NCI-H187 treated with DMSO at 0.1 percent for 48 hours (cell line): ENCODE measurements around the gene RUSF1.
A peak's percentile ranks its signal among the peaks of the same experiment; 100 is the strongest.

Source experiments
- DNase-seq: peaks from one replicate; lab custom pipeline; 2025; lab: John Stamatoyannopoulos, UW

The RUSF1 gene

DNA sequence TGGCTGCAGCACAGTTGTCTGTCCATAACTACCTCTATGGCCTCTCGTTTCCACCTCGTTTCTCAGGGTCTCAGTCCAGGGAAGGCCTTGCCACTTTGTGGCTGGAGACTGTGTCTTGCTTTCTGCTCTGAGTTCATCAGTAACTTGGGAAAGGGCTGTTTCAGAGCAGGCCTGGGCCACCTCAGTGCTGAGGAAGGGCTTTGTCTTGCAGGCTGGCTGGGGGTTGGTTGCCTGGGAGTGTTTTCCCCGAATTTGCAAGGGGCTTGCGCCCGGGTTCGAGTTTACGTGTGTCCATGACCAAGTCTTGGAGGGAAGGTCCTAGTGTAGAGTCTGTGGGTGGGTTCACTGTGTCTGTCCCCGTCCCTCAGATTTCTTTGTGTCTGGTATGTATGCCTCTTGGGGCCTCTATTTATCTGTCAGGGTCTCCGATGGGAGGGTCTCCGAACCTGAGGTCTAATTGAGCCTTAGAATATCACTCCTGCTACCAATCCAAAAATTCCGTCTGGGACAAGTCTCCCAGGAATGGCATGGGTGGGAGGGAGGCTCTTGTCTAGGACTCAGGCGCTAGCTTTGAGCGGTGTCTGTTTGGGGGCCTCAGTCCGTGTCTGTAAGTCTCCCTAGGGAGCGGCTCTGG, 36.8 kb downstream of the RUSF1 start:
- DNase-seq: no peak

DNA sequence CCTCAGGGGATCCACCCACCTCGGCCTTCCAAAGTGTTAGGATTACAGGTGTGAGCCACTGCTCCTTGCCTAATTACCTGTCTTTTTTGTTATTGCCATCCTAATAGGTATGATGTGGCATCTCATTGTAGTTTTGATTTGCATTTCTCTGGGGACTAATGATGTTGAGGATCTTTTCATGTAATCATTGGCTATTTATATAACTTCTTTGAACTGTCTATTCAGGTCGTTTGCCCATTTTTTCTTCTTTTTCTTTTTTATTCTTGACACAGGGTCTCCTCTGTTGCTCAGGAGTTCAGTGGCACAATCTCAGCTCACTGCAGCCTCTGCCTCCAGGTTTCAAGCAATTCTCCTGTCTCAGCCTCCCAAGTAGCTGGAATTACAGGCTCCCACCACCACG, 37.6 kb downstream of the RUSF1 start:
- DNase-seq: no peak

DNA sequence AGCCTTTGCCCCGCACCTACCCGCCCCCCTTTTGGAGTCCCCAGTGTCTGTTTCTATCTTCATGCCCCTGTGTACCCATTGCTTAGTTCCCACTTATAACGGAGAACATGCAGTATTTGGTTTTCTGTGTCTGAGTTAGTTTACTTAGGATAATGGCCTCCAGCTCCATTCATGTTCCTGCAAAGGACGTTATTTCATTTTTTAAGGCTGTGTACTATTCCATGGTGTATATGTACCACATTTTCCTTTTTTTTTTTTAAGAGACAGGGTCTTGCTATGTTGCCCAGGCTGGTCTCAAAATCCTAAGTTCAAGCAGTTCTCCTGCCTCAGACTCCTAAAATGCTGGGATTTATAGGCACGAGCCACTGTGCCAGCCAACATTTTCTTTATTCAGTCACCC, 40.3 kb downstream of the RUSF1 start:
- DNase-seq: no peak

DNA sequence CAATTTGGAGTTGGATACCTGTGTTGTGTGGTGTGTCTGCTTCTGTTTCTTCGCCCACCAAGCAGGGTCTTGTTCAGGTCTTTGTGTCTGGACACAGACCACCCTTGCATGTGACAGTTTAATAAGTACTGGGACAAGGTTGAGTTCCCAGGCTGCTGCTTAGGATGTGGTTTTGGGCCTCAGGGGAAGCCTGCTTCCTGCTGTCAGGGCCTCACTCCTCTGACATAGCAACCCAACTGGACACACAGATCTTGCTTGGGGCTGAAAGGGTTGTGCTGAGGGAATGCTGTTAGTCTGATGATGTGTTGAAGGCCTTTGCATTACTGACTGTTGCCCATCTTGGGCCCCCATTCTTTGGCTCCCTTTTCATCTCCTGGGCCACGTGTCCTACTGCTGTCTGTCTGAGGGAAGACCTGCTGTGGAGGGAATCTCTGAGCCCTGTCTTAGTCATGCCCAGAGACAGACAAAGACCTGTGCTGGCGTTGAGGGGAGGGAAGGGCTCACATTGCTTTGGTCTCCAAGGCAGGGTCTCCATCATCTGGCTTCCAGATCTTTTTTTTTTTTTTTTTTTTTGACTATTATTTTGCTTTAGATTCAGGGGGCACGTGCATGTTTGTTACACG, 40.9 kb downstream of the RUSF1 start:
- DNase-seq: no peak

DNA sequence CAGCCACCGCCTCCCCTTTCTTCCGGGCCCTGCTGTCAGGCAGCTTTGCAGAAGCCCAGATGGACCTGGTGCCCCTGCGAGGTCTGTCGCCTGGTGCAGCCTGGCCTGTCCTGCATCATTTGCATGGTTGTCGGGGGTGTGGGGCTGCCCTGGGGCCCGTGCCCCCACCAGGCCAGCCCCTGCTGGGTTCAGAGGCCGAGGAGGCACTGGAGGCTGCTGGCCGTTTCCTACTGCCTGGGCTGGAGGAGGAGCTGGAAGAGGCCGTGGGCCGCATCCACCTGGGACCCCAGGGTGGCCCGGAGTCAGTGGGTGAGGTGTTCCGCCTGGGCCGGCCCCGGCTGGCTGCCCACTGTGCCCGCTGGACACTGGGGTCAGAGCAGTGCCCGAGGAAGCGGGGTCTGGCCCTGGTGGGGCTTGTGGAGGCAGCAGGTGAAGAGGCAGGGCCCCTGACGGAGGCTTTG, 41.8 kb downstream of the RUSF1 start:
- no peak for DNase-seq

DNA sequence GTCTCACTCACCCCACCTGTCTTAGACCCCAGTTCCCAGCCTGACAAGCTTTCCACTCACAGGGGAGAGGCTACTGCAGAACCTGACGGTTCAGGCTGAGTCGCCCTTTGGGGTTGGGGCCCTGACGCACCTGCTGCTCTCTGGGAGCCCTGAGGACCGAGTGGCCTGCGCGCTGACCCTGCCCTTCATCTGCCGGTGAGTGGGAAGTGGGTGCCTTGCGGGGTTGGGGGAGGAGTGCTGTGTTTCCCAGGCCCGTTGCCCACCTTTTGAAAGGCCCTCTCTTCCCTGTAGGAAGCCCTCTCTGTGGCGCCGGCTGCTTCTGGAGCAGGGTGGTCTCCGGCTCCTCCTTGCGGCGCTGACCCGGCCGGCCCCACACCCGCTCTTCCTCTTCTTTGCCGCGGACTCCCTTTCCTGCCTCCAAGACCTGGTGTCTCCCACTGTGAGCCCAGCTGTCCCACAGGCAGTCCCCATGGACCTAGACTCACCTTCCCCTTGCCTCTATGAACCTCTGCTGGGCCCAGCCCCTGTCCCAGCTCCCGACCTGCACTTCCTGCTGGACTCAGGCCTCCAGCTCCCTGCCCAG, 42.3 kb downstream of the RUSF1 start:
- no peak for DNase-seq

DNA sequence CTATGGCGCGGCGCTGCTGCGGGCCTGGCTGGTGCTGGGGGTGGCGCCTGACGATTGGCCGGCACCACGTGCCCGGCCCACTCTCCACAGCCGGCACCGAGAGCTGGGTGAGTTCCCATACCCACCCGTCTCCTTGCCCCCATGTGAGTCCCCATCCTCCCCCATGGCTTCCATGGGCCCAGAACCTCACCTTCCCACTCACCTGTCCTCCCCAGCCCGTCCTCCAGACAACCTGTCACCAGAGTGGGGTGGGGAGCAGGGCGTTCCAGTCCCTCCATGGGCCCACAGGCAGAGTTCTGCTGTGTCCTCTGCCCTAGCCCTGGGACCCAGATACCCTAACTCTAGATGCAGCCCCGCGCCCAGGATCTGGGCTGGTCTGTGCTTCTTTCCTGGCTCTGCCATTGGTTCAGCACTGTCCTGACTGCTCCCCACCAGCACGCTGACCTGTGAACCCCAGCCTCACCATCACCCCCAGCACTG, 43.4 kb downstream of the RUSF1 start:
- no peak for DNase-seq

DNA sequence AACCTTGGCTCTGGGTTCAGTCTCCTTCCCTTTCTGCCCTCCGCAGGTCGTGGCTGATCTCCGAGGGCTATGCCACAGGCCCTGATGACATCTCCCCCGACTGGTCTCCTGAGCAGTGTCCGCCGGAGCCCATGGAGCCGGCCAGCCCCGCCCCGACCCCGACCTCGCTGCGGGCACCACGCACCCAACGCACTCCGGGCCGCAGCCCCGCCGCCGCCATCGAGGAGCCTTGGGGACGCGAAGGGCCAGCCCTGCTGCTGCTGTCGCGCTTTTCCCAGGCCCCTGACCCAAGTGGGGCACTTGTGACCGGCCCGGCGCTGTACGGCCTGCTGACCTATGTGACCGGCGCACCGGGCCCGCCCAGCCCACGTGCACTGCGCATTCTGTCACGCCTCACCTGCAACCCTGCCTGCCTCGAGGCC, 43.8 kb downstream of the RUSF1 start:
- no peak for DNase-seq

DNA sequence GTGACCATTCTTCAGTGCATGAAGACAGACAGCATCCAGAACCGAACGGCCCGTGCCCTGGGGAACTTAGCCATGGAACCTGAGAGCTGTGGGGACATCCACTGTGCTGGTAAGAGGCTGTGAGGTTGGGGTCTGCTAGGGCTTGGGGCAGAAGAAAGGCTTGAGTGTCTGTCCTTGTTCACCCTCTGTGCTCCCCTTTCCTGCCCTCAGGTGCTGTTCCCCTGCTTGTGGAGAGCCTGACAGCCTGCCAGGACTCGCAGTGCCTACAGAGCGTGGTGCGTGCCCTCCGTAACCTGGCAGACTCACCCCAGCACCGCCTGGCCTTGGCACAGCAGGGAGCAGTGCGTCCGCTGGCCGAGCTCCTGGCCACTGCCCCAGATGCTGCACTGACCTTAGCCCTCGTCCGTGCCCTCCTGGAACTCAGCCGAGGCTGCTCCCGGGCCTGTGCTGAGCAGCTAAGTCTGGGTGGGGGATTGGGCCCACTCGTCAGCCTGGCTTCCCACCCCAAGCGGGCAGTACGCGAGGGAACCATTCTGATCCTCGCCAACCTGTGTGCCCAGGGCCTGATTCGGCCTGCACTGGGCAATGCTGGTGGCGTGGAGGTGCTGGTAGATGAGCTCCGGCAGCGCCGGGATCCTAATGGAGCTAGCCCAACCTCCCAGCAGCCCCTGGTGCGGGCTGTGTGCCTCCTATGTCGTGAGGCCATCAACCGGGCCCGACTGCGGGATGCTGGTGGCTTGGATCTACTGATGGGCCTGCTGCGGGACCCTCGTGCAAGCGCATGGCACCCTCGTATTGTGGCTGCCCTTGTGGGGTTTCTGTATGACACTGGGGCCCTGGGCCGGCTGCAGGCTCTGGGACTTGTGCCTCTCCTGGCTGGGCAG, 46.0 kb downstream of the RUSF1 start:
- DNase-seq: no peak

DNA sequence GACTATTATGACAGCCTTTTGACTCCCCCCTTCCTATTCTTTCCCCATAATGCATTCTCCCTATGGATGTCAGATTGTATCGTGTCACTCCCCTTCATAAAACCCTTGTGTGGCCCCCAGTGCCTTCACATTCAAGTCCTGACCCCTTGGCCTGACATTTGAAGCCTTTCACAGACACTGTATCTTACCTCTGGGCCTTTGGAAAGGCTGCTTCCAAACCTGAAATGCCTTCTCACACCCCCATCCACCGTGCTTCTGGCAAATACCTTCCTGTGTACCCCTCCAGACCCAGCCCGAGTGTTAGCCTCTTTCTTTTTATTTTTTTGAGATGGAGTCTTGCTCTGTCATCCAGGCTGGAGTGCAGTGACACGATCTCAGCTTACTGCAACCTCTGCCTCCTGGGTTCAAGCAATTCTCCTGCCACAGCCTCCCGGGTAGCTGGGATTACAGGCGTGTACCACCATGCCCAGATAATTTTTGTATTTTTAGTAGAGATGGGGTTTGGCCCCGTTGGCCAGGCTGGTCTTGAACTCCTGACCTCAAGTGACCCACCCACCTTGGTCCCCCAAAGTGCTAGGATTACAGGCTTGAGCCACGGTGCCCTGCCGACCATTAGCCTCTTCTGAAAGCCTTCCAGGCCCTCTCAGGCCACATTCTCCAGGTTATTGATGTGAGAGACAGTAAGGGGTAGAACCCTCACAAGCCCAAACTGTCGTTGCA, 46.8 kb downstream of the RUSF1 start:
- no peak for DNase-seq

DNA sequence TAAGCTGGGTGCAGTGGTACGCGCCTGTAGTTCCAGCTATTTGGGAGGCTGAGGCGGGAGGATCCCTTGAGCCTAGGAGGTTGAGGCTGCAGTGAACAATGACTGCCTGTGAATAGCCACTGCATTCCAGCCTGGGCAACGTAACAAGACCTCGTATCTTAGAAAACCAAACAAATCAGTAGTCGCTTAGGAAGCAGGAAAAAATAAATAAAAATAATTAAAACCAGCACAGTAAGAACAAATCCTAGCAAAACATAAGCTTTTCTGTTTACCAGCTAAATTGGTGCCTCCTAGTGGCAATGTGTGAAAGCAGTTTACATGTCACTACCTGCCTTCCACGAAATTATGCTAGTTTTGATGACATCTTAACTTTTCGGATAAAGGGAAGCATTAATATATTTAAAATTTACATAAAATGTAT, 47.6 kb downstream of the RUSF1 start:
- no peak for DNase-seq

DNA sequence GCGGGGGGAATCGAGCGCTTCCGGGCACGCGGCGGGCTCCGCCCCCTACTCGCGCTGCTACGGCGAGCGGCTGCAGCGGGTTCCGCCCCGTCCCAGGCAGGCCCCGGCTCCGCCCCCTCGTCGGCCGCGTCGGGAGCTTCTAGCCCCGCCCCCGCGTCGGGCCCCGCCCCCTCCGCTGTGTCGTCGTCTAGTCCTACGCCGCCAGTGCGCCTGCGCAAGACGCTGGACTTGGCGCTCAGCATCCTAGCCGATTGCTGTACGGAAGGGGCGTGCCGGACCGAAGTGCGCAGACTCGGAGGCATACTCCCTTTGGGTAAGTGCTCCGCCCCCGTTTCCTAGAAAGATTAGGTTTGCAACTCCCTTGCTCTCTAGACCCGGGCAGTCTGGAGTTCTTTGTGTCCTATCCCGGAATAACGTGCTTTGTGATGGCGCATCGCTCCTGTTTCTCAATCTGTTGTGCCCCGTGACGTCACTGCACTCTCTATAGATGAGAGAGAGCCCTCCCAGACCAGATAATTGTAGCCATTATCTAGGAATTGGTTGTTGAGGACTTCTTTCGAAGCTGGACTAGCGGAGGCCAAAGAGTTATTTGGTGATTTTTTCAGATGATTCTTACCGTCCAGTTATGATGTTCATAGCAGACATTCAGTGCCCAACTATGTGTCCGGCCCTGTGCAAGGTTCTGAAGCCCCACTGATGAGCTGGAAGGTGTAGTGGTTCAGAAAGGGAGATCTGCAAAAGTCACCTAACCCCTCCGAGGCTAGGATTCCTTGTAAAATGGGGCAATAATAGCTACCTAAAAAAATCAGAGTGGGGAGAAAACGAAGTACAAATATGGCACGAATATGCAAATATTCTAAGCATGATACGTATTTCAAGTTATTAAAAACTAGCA, 48.3 kb downstream of the RUSF1 start:
- peak; percentile 52 for DNase-seq

DNA sequence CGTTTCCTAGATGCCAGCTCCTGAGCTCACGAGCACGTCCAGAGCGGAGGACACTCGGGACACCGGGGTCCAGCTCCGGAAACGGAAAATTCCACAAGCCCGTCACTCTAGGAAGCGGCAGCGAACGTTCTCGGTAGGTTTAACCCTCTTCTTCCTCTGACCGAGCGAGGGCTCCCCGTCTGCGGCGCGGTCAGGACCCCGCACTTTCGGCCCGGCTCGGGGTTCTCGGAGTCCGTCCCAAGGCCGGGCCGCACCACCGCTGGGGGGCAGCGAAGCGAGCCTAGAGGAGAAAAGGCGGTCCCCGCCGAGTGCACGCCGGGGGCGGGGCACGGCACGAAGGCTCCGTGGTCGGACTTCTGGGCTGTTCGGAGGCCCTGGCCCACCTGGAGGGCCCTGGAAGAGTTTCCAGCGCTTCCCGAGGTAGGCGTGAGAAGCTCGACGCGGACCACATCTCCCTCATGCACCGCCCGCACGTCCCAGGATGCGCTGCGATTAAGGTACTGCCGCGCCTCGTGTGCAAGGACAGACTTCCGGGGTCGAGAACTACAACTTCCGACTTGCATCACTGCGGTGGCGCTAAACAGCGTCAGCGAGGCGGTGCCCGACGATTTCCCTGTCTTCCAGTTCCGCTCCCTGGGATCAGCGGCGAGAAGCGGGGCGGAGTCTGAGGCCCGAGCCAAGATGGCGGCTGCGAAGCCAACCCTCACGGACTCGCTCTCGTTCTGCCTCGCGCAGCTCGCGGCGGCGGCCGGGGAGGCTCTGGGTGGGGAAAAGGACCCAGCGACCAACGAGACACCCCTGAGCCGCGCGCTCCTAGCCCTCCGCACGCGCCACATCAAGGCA, 49.1 kb downstream of the RUSF1 start, which contains the start of gene ARMC5:
ARMC5 (plus strand) TSS at position 658 of the 843 bp plus-strand sequence; CDS start at position 682, 24 bp downstream.
- peak; percentile 74 for DNase-seq

DNA sequence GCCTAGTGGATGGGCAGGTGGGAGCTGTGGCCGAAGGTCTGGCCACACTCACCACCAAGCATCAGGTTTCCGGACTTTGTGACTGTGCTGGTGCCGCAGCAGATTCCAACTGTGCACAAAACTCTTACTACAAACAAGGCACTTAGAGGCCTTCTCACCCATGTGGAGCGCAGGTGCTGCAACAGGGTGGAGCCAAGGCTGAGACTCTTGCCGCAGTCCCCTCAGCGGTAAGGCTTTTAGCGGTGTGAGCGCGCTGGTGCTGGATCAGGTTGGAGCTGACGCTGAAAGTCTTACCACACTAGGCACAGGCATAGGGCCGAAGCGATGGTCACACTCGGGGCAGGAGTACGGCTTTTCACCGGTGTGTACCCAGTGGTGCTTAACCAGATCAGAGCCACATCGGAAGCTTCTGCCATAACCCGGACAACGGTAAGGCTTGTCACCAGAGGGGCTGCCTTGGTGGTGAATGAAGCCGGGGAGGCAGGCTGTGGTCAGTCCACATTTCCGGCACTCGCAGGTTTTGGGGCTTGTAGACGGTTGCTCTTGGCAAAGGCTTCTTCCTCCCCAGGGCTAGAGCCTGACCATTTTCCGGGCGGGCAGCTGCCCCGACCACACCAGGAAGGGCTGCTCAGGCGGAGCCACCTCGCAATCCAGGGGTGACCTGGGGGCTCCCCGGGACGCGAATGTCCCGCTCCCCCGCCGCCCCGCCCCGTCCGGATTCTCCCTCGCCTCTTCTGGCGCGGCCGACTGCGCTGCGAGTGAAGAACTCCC, 49.9 kb downstream of the RUSF1 start:
- DNase-seq: no peak

DNA sequence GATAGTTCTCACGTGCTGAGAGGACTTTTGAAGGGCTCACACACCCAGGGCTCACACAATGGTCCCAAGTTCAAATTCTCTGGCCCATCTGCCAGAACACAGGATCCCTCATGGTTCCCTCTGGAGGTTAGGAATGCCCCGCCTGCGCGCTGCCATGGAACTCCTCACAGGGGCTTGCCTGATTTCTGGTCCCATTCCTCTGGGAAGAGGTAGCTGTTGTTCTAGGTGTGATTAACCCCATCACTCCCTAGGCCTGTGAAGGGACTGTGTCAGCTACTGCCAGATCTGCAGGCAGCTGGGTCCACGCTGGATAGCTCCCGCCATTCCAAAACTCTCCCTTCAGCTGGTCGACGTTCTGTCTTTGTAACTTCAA, 51.2 kb downstream of the RUSF1 start:
- DNase-seq: no peak

DNA sequence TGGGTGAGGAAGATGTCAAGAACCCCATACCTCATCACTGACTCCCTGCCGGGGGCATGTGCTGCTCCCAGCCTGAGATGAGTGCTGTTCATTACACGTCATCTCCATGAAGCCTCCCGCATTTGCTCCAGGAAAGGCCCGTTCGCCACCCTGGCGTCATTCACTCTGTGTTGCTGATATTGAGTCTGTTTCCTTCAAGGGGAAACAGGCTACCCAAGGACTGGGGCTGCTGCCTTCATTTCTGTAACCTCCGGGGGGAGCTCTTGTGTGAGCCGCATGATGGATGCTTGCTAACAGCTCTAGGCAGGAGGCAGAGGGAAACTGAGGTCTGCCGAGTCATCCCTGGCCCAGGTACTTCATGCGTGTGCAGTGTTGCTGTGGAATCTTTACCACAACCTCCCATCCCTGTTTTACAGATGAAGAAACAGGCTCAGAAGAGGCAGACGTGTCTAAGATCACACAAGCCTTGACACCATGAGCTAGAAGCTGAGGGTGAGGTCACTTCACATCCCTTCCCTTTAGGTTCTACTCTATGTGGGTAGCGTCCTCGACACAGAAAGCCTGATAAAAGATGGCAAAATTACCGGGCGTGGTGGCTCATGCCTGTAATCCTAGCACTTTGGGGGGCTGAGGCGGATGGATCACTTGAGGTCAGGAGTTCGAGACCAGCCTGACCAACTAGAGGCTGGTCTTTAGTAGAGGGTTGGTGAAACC, 52.4 kb downstream of the RUSF1 start:
- no peak for DNase-seq

DNA sequence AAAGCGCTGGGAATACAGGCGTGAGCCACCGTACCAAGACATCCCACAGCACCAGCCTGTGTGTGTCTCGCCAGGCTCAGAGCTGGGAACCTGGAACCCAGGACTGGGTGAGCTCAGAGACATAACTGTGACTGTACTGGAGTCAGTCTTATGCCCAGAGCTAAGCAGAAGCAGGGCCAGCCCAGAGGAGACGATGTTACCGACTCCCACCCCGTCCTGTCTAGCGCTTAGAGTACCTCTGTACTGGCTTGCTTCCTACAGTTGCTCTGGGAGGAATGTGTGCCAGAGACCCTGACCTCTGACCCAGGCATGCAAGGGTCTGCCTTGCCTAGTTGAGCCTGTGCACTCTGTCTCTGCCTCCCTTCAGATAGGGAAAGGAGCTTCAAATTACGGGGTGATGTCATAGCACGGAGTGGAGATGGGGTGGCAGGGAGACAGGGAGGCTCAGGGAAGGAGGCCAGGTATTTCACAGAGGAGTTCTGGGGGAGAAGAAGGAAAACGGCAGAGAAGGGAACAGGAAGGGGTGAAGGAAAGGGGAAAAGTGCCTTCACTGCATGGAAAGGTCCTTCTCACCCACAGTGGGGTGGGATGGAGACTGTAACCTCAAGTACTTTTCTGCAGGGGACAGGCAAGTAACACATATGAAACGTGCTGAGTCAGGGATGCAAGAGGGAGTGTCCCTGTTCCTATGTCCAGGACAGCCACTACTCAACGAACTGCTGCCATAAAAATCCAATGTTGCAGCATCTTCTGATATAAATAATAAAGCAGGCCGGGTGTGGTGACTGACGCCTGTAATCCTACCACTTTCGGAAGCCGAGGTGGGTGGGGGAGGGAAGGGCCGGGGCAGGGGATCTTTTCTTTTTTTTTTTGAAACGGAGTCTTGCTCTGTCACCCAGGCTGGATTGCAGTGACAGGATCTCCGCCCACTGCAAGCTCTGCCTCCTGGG, 54.7 kb downstream of the RUSF1 start:
- no peak for DNase-seq
